Stomach (tissue), 9 donors: ENCODE results near the gene F3. TPM values are rescaled to one million over a fixed set of nuclear protein-coding genes. Genes with fewer than 3 reads are reported as not detected.

Experiments
- DNase-seq, 2 donors: peaks; one replicate each; pipeline versions ENCODE4 v3.0.0 to v3.0.0-alpha.2; 2013 to 2019
- H3K27ac ChIP-seq, 5 donors: fragments of 200-600 bp in 4 of 5; sonication (generic) in 4 of 5; one replicate each; pipeline ENCODE4 v1.5.1; 2013 to 2019; ENCODE audit warnings: mild to moderate bottlenecking in 1 of 5, moderate library complexity in 1 of 5
- H3K27me3 ChIP-seq, 3 donors: fragments of 200-600 bp; sonication (generic); one replicate each; pipeline ENCODE4 v1.5.1; 2017 to 2019; ENCODE audit warnings: mixed run types in 1 of 3
- H3K36me3 ChIP-seq, 4 donors: fragments of 200-600 bp; sonication (generic); 1 replicate in 3 of 4; 2 replicates in 1 of 4; pipeline ENCODE4 v1.5.1; 2016 to 2019
- H3K4me1 ChIP-seq, 4 donors: fragments of 200-600 bp; sonication (generic); one replicate each; pipeline ENCODE4 v1.5.1; 2016 to 2019
- H3K4me3 ChIP-seq, 4 donors: fragments of 200-600 bp; sonication (generic) in 3 of 4; one replicate each; pipeline ENCODE4 v1.5.1; 2016 to 2019; ENCODE audit warnings: mild to moderate bottlenecking in 1 of 4
- H3K9me3 ChIP-seq, 4 donors: fragments of 200-600 bp; sonication (generic); one replicate each; pipeline ENCODE4 v1.5.1; 2016 to 2019
- EP300 ChIP-seq: sonication (generic); formaldehyde crosslinking; IDR thresholded peaks from one replicate; pipeline ENCODE4 v1.6.1; 2017; ENCODE audit warnings: antibody characterized with exemption
- POLR2A ChIP-seq, 4 donors: fragments of 450-650 bp; IDR thresholded peaks; one replicate each; pipeline ENCODE4 v1.6.1; 2016; ENCODE audit warnings: antibody characterized with exemption in 4 of 4, control low read depth in 2 of 4, mild to moderate bottlenecking in 1 of 4, moderate library complexity in 1 of 4
- POLR2AphosphoS5 ChIP-seq, 3 donors: sonication (generic); formaldehyde crosslinking; IDR thresholded peaks; one replicate each; pipeline ENCODE4 v1.6.1; 2016; ENCODE audit warnings: antibody characterized with exemption in 3 of 3
- WGBS, 5 donors: extraction: QIAGEN DNeasy Blood & Tissue Kit in 3 of 5; methylation state at CpG; one replicate each; pipeline versions ENCODE4 v1.1.5 to v1.1.7; 2013 to 2018; 5-methylcytosine and 5-hydroxymethylcytosine counted together
- intact Hi-C: fragments of 100-400 bp; cut with DNase I; formaldehyde crosslinking; loops from one replicate; pipeline ENCODE4 v1.15.1; 2023; ENCODE audit warnings: low total_unique reads
- polyA plus RNA-seq, 3 donors: library from polyadenylated mRNA; stranded (reverse); fragments of 200-250 nt; gene quantifications; one replicate each; pipeline ENCODE4 v1.2.3, GENCODE V29; 2013
- total RNA-seq, 5 donors: library from RNA; depleted of rRNA; stranded (reverse); fragments of >200 nt; gene quantifications; one replicate each; pipeline versions ENCODE4 v1.1.0 to v1.2.3, GENCODE V29; 2014 to 2016
- TF ChIP-seq, protein P1 (sequence below), 7 experiments: fragments of 450-650 bp in 4 of 7; fragments of 200-600 bp in 3 of 7; sonication (generic) in 3 of 7; IDR thresholded peaks; one replicate each; pipeline ENCODE4 v1.5.1; 2016 to 2019; ENCODE audit warnings: antibody characterized with exemption in 7 of 7, control low read depth in 2 of 7, mild to moderate bottlenecking in 1 of 7
- donor health status: healthy with polysubstance abuse.
- donor health status: Bipolar disorder and iron deficiency.
- donor health status: healthy.

F3 gene
- total and polyA plus RNA-seq, 8 donors = 36.6 to 206 (median 81.7) TPM

DNA sequence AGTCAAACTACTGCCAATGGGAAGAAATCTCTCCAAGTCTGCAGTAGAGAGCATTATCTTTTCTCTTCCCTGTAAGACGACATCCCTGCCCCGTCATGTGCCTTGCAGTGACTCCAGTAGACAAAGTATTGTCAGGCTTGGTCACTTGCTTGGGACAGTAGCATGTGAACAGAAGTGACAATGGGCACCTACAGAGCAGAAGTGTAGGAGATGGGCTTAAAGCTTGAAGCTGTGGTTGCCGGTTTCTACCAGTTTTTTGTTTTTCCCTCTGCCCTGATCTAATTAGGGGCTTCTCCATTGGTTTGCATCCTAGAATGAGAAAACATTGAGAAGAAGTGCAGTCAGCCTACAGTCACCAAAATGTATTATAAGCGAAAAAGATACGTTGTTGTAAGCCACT, 12.7 kb downstream of the F3 start:
- no peak overlapping the region for H3K27ac ChIP-seq
- TF ChIP-seq, protein P1, sequence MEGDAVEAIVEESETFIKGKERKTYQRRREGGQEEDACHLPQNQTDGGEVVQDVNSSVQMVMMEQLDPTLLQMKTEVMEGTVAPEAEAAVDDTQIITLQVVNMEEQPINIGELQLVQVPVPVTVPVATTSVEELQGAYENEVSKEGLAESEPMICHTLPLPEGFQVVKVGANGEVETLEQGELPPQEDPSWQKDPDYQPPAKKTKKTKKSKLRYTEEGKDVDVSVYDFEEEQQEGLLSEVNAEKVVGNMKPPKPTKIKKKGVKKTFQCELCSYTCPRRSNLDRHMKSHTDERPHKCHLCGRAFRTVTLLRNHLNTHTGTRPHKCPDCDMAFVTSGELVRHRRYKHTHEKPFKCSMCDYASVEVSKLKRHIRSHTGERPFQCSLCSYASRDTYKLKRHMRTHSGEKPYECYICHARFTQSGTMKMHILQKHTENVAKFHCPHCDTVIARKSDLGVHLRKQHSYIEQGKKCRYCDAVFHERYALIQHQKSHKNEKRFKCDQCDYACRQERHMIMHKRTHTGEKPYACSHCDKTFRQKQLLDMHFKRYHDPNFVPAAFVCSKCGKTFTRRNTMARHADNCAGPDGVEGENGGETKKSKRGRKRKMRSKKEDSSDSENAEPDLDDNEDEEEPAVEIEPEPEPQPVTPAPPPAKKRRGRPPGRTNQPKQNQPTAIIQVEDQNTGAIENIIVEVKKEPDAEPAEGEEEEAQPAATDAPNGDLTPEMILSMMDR (IDR thresholded peaks at IDR 0.05) = no peak
- TF ChIP-seq EP300 (no peak), POLR2A (IDR thresholded peaks at IDR 0.05) (no peak), POLR2AphosphoS5 (IDR thresholded peaks at IDR 0.05) (no peak)
- no peaks in the 10 kb centered on the region for H3K27me3 ChIP-seq
- intact Hi-C loops = no loop called here
- WGBS, 5 donors = 89 to 96% (median 92%) methylated on average over 5 of the region's 5 CpGs
- H3K4me1 ChIP-seq = peaks cover 0 to 17% (median 10%) of the 10 kb centered on the region in 4 donors
- no peak overlapping the region for H3K4me3 ChIP-seq
- H3K36me3 ChIP-seq = peaks cover 7 to 55% (median 45%) of the 10 kb centered on the region in 4 donors
- no peak for DNase-seq
- no peaks in the 10 kb centered on the region for H3K9me3 ChIP-seq

DNA sequence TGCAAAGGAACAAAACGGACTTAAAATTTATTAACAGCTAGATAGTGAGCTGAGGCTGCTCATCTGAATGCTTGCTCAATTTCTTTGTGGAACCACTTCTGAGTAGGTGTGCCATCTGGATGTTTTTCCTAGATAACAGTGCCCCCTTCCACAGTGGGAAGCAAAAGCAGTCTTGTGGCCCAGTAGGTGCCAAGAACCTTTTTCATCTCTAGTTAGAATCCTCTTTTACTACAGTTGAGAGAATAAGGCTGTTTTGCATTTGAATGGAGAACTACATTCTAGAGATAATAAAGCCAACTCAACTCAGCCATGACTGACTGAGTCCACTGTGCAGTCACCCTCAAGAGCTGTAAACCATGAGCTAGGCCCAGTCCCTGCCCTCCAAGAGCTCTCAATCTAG, 13.3 kb downstream of the F3 start:
- peaks cover 0 to 17% (median 10%) of the 10 kb centered on the region in 4 donors for H3K4me1 ChIP-seq
- intact Hi-C loops = no loop called here
- H3K4me3 ChIP-seq = no peak overlapping the region
- TF ChIP-seq, protein P1 (IDR thresholded peaks at IDR 0.05) = no peak
- TF ChIP-seq POLR2AphosphoS5 (IDR thresholded peaks at IDR 0.05) (no peak), EP300 (no peak), POLR2A (IDR thresholded peaks at IDR 0.05) (no peak)
- peak overlapping the region in 1 of 5 donors; percentile 11 for H3K27ac ChIP-seq
- no peaks in the 10 kb centered on the region for H3K9me3 ChIP-seq
- H3K36me3 ChIP-seq = peaks cover 7 to 49% (median 41%) of the 10 kb centered on the region in 4 donors
- DNase-seq = no peak
- no peaks in the 10 kb centered on the region for H3K27me3 ChIP-seq
- 55 to 72% (median 66%) methylated on average over 1 of the region's 1 CpG for WGBS, 5 donors

DNA sequence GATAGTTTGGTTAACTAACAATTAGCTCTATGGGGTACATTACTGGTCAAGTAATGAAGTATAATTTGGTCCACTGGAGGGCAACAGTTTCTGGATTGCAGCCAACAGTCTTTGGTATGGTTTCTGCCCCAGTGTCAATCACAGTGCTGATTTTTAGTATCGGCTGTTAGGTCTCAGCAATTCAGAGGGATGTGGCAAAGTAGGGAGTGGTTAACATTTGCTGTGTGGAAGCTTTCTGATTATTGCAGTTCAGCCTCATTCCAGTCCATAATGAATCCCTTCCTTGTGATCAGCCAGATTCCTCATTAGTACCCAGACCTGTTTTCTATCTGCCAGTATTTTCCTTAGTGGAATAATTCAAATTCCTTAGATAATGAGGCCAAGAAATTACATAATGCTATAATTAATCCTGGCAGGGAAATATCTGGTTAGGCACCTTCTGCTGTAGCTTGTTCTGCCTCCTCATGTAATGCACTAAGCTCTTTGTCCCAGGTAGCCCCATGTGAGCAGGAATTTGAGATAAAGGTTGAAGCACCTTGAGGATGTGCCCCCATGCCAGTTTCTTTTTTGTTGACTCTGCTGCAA, 14.0 kb downstream of the F3 start:
- no peaks in the 10 kb centered on the region for H3K9me3 ChIP-seq
- H3K4me3 ChIP-seq = no peak overlapping the region
- DNase-seq = peak in 1 of 2 donors; percentile 60
- H3K36me3 ChIP-seq = peaks cover 7 to 42% (median 34%) of the 10 kb centered on the region in 4 donors
- TF ChIP-seq, protein P1 (IDR thresholded peaks at IDR 0.05) = peak in 1 of 7 experiments; percentile 12
- no peak for TF ChIP-seq EP300
- H3K27me3 ChIP-seq = no peaks in the 10 kb centered on the region
- H3K4me1 ChIP-seq = peaks cover 0 to 17% (median 10%) of the 10 kb centered on the region in 4 donors
- H3K27ac ChIP-seq = peak overlapping the region in 2 of 5 donors; percentile 11 to 18
- 7 to 36% (median 18%) methylated on average over 1 of the region's 1 CpG for WGBS, 5 donors
- intact Hi-C loops = no loop called here

DNA sequence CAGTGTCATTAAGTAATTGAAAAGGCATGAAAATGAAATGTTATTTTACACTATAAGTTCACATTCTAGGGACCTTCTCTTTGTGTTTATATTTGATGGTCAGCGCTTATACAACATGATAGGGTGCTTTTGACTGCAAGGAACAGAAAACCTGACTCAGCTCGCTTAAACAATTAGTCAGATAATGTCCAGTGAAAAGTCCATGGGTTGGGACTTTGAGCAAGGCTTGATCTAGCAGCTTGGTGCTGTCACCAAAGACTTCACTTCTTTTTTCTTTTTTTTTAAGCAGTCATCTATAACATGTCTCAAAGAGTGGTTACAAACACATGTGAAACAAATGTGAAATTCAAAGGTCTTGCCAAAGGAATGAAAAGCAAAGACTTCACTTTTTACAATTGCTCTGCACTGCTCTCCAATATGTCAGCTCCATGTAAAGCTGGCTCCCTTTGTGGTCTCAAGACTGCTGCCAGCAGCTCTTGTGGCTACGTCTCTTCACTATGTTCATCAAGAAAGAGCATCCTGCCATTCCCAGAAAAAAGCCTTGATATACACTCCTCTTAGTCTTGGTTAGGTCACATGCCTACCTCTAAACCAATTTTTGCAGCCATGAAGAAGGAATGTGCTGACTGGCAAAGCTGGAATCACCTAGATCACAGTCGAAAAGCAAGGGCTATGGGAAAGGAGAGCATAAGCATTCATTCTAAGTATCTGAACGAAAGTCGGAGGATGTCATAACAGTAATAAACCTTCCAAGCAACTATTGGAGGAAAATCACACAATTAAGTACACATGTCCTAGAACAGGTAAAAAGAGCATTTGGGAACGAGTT, 15.2 kb downstream of the F3 start:
- intact Hi-C loops = no loop called here
- Histone ChIP-seq H3K4me1 (peaks cover 0 to 17% (median 10%) of the 10 kb centered on the region in 4 donors), H3K4me3 (no peak overlapping the region), H3K36me3 (peaks cover 0 to 30% (median 23%) of the 10 kb centered on the region in 4 donors), H3K27me3 (no peaks in the 10 kb centered on the region), H3K9me3 (no peaks in the 10 kb centered on the region), H3K27ac (peak overlapping the region in 1 of 5 donors; percentile 18)
- WGBS, 5 donors = 75 to 88% (median 79%) methylated on average over 7 of the region's 7 CpGs
- no peak for TF ChIP-seq POLR2A (IDR thresholded peaks at IDR 0.05)
- no peak for TF ChIP-seq EP300
- TF ChIP-seq, protein P1 (IDR thresholded peaks at IDR 0.05) = no peak
- TF ChIP-seq POLR2AphosphoS5 (IDR thresholded peaks at IDR 0.05) = no peak
- no peak for DNase-seq
